ENCODE results near the gene CCDC14.
"Not testable (repeated sequence)": the region's sequence is repeated elsewhere in the genome, so short reads cannot be mapped to it uniquely, and the experiment has no call there.

CCDC14 gene, protein sequence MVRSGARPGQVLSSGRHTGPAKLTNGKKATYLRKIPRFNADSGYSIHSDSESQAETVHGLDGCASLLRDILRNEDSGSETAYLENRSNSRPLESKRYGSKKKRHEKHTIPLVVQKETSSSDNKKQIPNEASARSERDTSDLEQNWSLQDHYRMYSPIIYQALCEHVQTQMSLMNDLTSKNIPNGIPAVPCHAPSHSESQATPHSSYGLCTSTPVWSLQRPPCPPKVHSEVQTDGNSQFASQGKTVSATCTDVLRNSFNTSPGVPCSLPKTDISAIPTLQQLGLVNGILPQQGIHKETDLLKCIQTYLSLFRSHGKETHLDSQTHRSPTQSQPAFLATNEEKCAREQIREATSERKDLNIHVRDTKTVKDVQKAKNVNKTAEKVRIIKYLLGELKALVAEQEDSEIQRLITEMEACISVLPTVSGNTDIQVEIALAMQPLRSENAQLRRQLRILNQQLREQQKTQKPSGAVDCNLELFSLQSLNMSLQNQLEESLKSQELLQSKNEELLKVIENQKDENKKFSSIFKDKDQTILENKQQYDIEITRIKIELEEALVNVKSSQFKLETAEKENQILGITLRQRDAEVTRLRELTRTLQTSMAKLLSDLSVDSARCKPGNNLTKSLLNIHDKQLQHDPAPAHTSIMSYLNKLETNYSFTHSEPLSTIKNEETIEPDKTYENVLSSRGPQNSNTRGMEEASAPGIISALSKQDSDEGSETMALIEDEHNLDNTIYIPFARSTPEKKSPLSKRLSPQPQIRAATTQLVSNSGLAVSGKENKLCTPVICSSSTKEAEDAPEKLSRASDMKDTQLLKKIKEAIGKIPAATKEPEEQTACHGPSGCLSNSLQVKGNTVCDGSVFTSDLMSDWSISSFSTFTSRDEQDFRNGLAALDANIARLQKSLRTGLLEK

DNA sequence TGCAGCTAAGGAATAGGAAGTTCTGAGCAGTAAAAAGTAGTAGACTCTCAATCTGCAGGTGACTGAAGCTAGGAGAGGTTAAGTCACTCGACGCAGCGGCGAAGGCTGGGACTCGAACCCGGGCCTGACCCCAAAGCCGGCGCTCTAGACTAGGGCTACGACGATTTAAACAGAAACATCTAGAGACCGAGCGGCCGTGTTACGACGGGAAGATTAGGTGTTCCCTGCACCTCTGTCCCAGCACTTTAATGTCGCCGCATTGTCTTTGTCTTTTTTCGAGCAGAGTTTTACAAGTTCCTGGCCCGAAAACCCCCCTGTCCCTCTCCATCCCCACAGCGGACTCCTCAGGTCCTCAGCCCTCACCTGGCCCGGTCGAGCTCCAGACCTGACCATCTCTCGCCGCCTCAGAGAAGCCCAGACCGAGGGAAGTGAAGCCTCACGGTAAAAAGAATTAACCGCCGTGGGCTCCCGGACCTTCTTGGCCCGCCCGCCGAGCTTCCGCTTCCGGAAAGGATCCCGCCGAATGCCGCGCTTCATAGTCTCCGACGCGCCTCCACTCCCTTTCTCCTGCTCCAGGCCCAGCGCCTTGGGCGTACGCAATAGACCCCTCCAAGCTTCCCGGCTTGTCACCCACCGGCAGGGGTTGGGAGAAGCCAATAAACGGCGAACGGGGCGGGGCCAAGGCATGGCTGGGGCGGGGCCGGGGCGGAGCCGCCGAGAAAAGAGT is at the start of gene CCDC14:
CCDC14 (minus strand) TSS at position 449 of the 727 bp plus-strand sequence; CDS start at position 393, 56 bp downstream.
- DNase-seq = peak; percentile 93 to 96

DNA sequence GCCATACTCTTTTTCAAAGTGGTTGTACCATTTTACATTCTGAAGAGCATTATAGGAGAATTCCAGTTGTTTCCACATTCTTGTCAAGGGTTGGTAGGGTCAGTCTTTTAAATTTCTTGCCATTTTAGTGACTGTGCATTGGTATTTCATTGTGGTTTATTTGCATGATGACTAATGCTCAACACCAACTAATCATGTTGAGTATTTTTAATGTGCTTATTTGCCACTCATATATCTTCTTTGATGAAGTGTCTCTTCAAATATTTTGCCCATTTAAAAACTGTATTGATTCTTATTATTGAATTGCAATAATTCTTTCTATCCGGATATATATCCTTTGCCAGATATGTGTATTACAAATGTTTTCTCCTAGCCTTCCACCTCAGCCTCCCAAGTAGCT is 47.3 kb upstream of the CCDC14 start:
- not testable (repeated sequence) for DNase-seq

DNA sequence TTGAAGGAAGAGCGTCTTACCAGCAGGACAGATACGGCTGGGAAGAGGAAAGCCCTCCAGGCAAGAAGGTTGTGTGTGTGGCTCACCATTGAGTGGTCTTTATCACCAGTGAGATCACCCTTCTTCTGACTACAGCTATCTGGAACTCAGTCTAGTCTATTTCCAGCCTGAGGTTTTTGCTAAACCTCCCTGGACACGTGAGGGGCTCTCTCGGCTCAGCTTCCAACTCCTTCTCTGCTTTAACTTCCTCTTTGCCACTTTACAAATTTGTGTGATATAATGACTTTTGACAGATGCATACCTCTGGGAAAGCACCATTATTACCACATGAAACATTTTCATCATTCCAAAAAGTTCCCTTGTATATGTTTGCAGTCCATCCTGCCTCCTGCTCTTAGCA is 46.2 kb upstream of the CCDC14 start:
- DNase-seq = no peak

DNA sequence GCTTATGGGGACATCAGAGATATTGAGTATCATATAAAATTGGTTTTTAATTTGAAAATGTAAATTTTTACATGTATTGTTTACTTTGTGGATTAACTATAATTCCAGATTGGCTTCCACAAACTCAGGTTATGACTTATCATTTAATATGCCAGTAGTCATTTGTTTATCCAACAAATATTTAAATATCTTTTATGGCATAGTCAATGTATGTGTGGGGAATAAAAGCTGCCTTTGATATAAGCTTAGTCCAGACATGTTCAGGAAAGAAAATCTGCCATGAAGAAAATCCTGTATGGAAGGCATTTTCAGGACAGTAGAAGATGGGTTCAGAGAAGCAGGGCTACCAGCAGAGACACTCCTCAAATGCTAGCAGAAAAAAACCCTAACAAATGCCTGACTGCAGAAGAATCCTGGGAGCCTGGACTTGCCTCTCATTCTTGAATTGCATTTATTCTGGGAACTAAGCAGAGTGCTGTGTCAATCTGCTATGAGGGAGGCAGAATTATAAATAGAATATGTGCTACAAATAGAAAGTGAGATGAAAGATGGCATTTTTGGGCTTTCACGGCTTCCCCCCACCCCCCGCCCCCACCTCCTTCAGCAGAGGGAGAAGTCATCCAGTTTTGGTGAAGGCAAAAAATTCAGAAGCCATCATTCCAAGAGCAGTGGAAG is 41.5 kb upstream of the CCDC14 start:
- DNase-seq = not testable (repeated sequence)

DNA sequence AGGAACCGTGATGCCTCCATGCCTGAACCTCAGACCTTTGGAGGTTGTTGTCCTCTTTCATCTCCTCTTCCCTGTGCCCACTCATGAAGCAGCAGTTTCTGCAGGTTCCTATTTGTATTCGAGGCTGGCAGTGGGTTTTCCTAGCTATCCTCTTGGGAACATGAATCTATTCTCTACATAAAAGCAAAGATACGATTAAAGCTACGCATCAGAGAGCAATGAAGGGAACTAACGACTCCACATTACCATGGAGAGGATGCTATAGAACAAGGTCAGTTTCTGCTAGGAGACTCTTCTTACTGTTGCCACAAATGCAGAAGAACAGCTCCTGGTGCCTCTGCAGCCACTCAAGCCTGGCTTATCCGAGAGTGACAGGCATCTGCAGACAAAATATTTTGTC is 40.3 kb upstream of the CCDC14 start:
- not testable (repeated sequence) for DNase-seq

DNA sequence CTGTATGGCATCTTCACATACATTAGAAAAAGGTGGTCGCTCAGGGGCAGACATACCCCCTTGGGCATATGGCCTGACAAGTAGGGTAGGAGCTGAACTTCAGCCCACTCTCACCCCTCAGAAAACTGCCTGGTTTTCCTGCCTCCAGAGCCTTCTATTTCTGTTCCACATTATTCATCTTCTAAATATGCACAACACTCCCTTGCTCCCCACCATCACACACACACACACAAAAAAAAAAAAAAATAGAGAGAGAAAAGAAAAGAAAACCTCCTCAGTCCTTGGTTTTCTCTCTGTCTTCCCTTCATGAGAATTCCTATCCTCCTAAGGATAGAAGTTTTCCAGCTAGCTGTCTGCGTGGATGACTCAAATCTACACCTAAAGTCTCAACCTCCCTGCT is 36.5 kb upstream of the CCDC14 start:
- DNase-seq = no peak

DNA sequence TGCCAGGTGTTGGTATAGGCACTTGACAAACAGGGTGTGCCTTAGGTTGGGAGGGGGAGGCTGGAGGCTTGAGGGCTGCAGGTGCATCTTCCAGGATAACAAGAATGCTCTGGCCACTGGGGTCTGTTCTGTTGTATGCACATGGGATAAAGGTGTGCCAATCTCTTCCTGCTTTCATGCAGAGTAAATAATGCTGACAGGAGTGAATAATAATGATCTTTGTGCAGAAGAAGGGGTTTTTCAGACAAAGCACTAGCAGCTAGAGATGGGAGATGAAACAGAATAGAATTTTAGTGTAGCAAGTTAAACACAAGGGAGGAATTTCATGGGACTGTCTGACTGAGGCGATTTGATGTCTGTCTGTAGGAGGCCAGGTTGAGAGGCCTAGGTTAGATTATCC is 32.8 kb upstream of the CCDC14 start:
- DNase-seq = no peak

DNA sequence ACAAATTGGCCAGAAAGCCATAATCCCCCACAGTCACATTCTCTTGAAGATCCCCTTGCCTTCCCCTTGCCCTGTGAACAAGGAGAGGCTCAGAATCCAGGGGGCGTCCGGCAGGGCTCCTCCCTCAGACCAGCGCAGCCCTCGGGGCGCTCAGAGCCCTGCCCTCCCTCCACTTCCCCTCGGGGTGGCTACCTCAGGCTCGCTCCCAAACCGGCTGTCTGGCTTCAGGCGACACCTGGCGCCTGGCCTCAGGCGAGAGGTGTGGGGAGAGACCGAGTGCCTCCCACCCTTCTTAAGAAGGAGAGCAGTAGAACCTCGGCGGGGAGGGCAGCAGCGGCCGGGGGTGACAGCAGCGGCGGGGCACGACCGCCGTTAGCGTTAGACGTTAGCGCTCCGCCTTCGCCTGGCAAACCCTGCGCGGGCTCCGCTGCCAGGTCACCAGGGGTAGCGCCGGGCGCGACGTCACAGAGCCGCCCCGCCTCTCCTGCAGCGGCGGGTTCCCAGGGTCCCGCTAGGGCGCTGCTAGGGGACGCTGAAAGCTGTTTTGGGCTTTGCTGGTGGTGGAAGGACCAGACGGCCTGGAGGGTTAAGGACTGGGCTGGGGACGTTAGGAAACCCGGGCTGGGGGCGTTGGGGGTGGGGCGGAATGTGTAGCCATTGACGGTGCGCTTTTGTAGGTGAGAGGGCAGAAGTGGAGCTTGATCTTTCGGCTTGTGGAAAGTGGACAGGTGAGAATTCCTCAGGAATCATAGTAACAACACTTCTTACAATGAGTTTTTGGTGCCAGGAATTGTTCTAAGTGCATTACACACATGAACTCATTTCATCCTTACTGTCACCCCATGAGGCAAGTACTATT is 30.9 kb upstream of the CCDC14 start, which contains the start of gene ROPN1:
ROPN1 (minus strand) TSS at position 395 of the 859 bp plus-strand sequence. CDS start 11,643 bp downstream, outside the sequence.
- not testable (repeated sequence) for DNase-seq

DNA sequence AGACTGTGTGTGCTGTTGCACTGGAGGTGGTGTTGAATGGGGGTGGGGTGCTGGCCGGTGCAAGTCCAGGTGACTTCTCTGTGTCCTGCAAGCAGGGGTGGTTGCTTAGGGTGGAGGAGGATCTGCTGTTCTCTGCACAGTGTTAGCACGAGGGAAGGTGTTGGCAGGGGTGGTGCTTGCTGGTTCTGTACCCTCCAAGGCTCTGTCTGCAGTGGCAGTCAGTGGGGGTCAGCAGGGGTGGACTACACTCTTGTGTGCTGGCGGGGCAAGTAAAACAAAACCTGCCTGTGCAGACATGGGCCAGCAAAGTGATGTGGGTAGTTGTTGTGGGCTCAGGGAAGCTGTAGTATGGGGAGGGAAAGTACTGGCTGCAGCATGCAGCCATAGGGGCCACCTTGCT is 25.4 kb upstream of the CCDC14 start:
- DNase-seq = no peak

DNA sequence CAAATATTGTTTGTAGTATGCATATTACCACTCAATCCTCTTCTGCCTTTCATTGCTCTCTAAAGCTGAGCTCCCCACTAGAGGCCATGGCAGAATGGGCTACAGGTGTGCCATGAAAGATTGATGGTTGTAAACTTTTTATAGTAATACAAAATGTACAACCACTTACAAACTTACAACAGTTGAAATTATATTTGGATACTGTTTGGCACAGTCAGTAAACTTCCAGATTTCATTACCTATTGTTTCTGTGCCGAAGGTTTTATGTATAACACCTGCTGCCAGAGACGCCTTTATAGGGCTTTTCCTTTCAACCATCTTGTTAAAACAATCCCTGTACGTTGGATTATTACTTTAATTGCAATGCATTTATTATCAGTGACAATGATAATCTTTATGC is 23.9 kb upstream of the CCDC14 start:
- no peak for DNase-seq

DNA sequence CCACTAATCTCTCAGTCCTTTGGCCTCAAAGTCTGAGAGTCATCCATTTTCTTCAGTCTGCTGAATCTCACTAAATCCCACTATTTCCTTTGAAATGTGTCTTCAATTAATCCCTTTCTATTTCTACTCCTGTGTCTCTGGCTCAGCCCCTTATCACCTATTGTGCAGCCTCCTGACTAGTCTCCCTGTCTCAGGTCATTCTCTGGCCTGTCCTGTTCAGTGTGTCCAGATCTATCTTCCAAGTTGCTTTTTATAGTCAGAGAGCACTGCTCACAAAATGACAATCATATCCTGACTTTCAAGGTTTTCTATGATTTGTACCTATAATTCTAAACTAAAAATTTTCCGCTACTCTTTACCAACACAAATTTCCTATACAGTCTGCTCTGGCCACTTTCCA is 23.3 kb upstream of the CCDC14 start:
- no peak for DNase-seq

DNA sequence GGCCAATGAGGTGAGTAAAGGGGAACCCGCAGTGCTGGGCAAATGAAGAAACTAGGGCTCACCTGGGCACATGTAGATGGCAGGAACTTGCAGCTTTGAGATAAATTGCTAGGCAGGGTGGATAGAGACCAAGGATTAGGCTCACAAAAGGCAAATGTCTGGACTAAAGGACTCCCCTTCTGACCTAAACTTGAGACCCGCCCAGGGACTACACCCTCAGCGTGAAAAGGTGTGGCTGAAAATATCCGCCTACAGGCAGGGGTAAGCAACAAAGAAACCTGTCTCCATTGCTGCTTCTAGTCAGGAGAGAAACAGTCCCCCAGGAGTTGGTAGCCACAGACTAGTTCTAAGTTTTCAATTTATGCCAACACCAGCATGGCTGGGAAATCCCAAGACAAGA is 20.3 kb upstream of the CCDC14 start:
- DNase-seq = not testable (repeated sequence)

DNA sequence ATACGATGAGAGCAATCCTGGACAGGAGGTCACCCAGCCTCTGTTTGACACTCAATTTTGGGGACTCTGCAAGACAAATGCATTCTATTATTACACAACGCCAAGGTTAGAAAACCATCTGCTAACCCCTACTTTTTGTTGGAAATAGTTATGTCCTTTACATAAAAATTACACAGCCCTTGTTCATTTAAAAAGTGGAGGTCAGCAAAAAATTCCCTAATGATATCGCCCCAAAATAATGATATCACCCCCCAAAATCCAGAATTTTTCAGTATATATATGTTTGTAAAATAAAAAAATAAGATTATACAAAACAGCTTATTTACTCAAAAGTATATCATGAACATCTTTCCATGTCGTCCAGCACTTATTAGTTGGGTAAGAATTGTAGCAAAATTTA is 19.5 kb upstream of the CCDC14 start:
- no peak for DNase-seq

DNA sequence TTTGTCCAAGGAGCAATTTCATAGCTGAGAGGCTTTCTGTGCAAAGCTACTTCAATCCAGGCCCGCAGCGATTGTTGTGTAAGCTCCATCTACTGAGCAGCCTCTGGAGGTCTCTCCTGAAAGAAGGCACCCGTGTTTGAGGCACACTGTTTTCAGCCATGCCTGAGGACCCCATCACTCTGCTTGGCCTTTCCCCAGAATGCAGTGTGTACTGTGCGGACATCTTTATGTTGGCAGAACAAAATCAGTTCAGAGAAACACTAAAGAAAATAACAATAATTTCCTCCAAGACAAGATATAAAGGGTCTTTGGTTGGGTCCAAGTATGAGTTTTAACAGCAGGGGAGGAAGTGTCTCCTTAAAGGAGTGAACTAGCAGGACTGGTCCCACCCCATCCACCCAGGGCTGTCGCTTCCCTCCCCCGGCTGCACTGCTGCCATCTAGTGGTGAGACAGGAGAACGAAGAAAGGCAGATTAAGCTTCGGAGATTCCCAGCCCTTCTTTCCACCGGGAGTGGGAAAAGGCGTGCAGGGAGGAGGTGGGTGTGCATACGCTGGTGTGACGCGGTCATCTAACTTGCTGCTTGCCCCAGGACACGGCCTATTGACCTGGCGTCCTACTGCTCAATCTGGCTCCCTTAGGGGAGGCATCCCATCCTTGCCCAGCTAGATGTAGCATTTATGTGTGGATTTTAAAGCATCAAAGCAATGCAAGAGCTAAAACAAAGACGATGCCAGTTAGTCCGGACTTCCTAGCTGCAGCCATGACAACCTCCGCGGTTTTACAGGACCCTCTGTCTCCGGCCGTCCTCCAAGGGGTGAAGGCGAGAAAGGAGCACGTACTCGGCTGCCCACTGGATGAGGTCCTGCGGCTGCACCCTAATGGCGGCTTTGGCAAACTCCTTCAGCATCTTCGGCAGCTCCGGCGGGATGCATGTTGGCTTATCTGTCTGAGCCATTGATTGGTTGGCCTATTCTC is 18.8 kb upstream of the CCDC14 start:
- DNase-seq = peak in 1 of 2 experiments; percentile 11

DNA sequence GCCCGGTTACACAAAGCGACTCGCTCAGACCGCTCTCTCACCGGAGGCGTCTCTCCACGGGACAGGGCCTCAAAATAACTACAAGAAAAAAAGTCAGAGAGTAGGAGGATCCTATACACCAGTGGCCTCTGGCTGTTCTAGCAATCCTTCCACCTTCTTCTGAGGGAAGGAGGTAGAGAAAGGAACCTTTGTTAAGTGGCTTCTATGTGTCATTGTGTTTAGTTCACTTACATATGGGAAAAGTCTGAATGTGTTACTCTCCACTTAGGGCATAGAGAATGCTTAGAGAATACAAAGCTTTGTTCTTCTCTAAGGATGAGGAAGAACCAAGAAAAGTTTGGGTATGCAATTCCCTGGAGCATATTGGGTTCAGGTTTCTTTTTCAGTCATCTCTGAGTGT is 15.9 kb upstream of the CCDC14 start:
- not testable (repeated sequence) for DNase-seq

DNA sequence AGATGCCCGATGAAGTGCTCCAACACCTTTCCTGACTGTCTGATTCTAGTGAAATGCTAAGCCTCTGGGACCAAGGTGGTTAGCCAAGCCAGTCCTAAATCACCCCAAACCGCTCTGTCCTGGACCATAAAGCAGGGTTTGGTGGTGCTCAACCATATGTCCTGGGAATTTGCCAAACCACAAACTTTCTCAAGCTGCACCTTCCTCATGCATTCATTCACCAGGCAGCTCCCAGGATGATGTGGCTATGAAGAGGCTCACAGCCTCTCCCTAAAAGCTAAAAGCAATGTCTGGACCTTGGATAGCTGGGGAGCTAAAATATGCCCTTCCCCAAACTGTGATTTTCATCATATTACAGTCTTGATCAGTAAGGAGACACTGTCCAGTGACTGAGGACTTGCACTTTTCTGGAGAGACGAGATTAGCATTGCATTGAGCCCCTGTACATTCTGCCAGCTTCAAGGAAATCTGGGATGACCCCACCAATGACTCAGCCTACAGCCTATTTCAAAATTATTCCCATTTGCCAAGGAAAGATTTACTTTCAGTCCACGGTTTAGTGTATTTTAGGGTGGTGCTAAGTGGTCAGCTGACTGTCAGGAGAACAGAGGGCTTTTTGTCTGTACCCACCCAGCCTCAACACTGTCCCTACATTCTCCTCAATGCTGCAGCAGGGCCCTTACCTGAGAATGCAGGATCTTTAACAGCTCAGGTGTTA is 15.3 kb upstream of the CCDC14 start:
- not testable (repeated sequence) for DNase-seq

DNA sequence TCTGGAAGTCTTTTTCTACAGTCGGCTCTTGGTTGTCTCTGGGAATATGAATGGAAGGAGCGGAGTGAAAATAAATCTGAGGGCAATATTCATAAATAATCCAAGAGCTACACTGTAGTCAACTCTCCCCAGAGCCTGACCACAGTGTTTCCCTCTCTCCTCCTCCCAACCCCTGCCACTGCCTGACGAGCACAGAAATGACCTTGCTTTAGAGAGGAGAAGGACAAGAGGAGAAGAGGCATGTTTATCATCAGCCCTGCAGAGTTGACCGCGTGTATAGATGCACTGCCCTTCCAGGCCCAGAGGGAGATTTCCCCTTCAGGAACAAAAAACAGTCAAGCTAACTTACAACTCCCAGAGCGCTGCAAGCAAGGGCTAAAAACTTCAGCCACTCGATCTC is 14.0 kb upstream of the CCDC14 start:
- DNase-seq = not testable (repeated sequence)

DNA sequence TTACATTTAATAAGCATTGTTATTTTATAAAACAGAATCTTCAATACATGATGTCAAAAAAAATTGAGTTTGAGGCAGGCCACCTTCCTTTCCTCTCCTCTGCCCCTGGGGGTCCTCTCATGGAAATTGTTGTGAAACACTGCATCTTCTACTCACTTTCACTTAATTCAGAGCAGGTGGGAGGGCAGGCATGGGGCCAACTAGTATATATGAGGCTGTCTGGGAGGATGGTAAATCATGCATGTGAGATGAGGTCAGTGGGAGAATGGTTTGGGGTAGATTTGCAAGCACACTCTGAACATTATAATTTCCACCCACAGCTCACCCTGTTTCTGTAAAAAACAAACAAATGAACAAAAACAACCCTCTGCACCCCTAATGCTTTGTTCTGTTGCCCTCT is 10.4 kb upstream of the CCDC14 start:
- DNase-seq = no peak

DNA sequence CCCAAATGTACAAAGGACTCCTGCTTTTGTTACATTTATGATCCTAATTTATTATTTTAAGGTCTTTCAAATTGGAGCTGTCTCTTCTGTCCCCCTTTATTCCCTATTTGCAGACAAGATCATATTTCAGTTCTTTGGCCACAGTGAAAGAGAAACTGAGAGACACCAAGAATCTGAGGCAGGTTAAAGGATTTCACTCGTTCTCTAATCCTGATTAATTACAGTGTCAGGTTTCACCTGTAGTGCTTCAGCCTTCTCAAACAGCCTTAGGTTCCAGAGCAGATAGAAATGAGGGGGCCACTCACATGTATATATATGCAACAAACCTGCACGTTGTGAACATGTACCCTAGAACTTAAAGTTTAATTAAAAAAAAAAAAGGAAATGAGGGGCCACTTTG is 6.2 kb upstream of the CCDC14 start:
- not testable (repeated sequence) for DNase-seq
